Amniotic stem cell (primary cell): ENCODE measurements around the gene GPHN.

Experiments
- DNase-seq: peaks from one replicate; lab custom pipeline; 2025; lab: John Stamatoyannopoulos, UW

GPHN gene

GRCh38 chr14:66507722-66508546 lies at the start of gene GPHN:
TSS of gene GPHN (plus strand) at chr14:66508147.
- peak; percentile 92 for DNase-seq

GRCh38 chr14:66459603-66460002 lies 48.3 kb upstream of the GPHN start:
- no peak for DNase-seq

- DNase-seq, result no peak
Measured at GRCh38 chr14:66464261-66464660, 43.7 kb upstream of the GPHN start.

GRCh38 chr14:66468778-66469367 lies 39.1 kb upstream of the GPHN start:
- DNase-seq, result no peak

- DNase-seq, result no peak
Measured at GRCh38 chr14:66471584-66471983, 36.4 kb upstream of the GPHN start.

- DNase-seq, result no peak
Measured at GRCh38 chr14:66472251-66472650, 35.7 kb upstream of the GPHN start.

- DNase-seq, result no peak
Measured at GRCh38 chr14:66473223-66473622, 34.7 kb upstream of the GPHN start.

- peak; percentile 19 for DNase-seq
Measured at GRCh38 chr14:66476964-66477363, 31.0 kb upstream of the GPHN start.

GRCh38 chr14:66477567-66477966 lies 30.4 kb upstream of the GPHN start:
- no peak for DNase-seq

- DNase-seq, result no peak
Measured at GRCh38 chr14:66482873-66483272, 25.1 kb upstream of the GPHN start.

GRCh38 chr14:66483322-66483721 lies 24.6 kb upstream of the GPHN start:
- no peak for DNase-seq

- no peak for DNase-seq
Measured at GRCh38 chr14:66485029-66485428, 22.9 kb upstream of the GPHN start.

GRCh38 chr14:66485910-66486421 lies 22.0 kb upstream of the GPHN start, which contains the start of gene CCDC196:
TSS of gene CCDC196 (plus strand) at chr14:66486371. CDS start at chr14:66486503, 132 bp downstream.
- DNase-seq, result no peak

- no peak for DNase-seq
Measured at GRCh38 chr14:66487164-66487563, 20.8 kb upstream of the GPHN start.

- no peak for DNase-seq
Measured at GRCh38 chr14:66490143-66491111, 17.5 kb upstream of the GPHN start.

- no peak for DNase-seq
Measured at GRCh38 chr14:66493750-66494149, 14.2 kb upstream of the GPHN start.

- peak; percentile 45 for DNase-seq
Measured at GRCh38 chr14:66495218-66496098, 12.5 kb upstream of the GPHN start.

GRCh38 chr14:66496188-66496807 lies 11.6 kb upstream of the GPHN start:
- DNase-seq, result no peak

- DNase-seq, result no peak
Measured at GRCh38 chr14:66496911-66497310, 11.0 kb upstream of the GPHN start.

- DNase-seq, result no peak
Measured at GRCh38 chr14:66498311-66498710, 9.6 kb upstream of the GPHN start.

- DNase-seq, result no peak
Measured at GRCh38 chr14:66501592-66501991, 6.4 kb upstream of the GPHN start.
